ENCODE measurements around the gene FPR2. TPM values are rescaled to one million over a fixed set of nuclear protein-coding genes. Genes with fewer than 3 reads are reported as not detected.

FPR2 gene
- total and polyA plus RNA-seq, 2 of the 13 experiments (the other 11 are each of a cell fraction or from before 2014, with no cell fraction given): not detected

DNA sequence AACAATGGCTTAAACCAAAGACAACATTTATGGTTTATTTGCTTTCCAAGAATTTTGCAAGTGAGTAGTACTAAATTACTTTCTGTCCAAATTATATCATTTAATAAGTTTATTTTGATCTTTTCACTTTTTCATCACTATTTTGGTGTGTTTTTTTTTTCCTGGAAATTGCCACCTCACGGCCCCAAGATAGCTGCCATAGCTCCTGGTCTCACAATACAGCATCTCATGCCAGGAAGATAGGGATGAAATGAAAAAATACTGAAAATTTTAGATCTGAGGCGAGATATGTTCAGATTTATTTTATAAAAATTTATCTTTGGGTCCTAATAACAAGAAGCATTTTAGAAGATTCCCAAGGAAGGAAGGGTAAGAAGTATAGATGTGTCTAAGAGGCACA is 27.0 kb downstream of the FPR2 start (continued):
- TF ChIP-seq, protein P1, sequence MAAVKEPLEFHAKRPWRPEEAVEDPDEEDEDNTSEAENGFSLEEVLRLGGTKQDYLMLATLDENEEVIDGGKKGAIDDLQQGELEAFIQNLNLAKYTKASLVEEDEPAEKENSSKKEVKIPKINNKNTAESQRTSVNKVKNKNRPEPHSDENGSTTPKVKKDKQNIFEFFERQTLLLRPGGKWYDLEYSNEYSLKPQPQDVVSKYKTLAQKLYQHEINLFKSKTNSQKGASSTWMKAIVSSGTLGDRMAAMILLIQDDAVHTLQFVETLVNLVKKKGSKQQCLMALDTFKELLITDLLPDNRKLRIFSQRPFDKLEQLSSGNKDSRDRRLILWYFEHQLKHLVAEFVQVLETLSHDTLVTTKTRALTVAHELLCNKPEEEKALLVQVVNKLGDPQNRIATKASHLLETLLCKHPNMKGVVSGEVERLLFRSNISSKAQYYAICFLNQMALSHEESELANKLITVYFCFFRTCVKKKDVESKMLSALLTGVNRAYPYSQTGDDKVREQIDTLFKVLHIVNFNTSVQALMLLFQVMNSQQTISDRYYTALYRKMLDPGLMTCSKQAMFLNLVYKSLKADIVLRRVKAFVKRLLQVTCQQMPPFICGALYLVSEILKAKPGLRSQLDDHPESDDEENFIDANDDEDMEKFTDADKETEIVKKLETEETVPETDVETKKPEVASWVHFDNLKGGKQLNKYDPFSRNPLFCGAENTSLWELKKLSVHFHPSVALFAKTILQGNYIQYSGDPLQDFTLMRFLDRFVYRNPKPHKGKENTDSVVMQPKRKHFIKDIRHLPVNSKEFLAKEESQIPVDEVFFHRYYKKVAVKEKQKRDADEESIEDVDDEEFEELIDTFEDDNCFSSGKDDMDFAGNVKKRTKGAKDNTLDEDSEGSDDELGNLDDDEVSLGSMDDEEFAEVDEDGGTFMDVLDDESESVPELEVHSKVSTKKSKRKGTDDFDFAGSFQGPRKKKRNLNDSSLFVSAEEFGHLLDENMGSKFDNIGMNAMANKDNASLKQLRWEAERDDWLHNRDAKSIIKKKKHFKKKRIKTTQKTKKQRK (IDR thresholded peaks at IDR 0.05; ENCODE audit: low read length): no peak
- TF ChIP-seq, protein P2, sequence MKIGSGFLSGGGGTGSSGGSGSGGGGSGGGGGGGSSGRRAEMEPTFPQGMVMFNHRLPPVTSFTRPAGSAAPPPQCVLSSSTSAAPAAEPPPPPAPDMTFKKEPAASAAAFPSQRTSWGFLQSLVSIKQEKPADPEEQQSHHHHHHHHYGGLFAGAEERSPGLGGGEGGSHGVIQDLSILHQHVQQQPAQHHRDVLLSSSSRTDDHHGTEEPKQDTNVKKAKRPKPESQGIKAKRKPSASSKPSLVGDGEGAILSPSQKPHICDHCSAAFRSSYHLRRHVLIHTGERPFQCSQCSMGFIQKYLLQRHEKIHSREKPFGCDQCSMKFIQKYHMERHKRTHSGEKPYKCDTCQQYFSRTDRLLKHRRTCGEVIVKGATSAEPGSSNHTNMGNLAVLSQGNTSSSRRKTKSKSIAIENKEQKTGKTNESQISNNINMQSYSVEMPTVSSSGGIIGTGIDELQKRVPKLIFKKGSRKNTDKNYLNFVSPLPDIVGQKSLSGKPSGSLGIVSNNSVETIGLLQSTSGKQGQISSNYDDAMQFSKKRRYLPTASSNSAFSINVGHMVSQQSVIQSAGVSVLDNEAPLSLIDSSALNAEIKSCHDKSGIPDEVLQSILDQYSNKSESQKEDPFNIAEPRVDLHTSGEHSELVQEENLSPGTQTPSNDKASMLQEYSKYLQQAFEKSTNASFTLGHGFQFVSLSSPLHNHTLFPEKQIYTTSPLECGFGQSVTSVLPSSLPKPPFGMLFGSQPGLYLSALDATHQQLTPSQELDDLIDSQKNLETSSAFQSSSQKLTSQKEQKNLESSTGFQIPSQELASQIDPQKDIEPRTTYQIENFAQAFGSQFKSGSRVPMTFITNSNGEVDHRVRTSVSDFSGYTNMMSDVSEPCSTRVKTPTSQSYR (CRISPR knock-in tag; IDR thresholded peaks at IDR 0.05; ENCODE audit: borderline replicate concordance): no peak

DNA sequence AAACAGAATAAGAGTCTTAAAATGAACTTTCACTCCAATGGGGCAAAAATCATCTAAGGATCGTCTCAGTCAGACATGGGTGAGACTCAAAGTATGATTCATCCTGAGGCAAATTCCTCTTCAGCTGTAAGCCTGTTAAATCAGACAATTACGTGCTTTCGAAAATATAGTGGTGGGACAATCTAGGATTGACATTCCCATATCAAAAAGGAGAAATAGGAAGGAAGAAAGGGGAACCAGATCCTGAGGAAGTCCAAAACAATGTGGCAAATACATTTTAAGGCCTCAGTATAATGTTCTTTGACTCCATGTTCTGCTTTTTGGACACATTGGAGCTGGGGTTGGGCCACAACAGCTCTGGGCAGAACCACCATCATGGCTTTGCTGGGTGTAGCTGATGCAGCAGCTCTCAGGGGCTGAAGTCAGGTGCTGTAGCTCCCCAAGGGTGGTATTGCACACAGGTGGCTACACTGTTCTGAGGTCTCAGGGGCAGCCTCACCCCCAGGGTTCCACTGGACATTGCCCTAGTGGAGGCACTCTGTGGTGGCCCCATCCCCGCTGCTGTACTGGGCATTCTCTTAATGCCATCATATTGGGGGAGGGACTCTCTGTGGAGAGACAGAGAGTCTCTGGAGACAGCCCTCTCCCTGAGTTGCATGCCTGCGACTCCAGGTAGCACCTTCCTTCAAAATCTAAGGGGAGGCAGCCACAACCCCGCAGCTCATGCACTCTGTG is 28.2 kb downstream of the FPR2 start:
- in situ Hi-C loops (cut with HindIII; ENCODE audit: extremely low pct_ligation_motif_present, low pct_unique_long_range_greater_than_20kb) (no loop called here), intact Hi-C loops (cut with micrococcal nuclease; ENCODE audit: unreplicated experiment) (no loop called here)
- no peak for ATAC-seq
- Histone ChIP-seq H3K27me3 (ENCODE audit: control insufficient read depth in 1 of 2, insufficient read depth in 2 of 2, low read length in 2 of 2) (no peaks in the 10 kb centered on the region), H3K9me3 (ENCODE audit: low read length) (peaks cover 3% of the 10 kb centered on the region; the same call in 1 of the 2 replicates), H2AFZ (ENCODE audit: low read length) (no peak overlapping the region), H3K9ac (ENCODE audit: insufficient read depth, low read depth, low read length) (no peak overlapping the region), H3K4me2 (ENCODE audit: low read depth, low read length) (no peak overlapping the region), H3K36me3 (replicated peaks in 1 of 2; ENCODE audit: control insufficient read depth in 1 of 2, insufficient read depth in 2 of 2, low read length in 2 of 2) (no peaks in the 10 kb centered on the region), H3K4me3 (replicated peaks in 1 of 3; ENCODE audit: insufficient read depth in 1 of 3, low read depth in 2 of 3, low read length in 3 of 3) (no peak overlapping the region), H3K79me2 (ENCODE audit: insufficient read depth, low read length) (no peaks in the 10 kb centered on the region), H3K27ac (ENCODE audit: extremely low read length, insufficient read depth, low read length) (no peak overlapping the region), H4K20me1 (ENCODE audit: insufficient read depth, low read length) (no peaks in the 10 kb centered on the region), H3K4me1 (ENCODE audit: insufficient read depth, low read length) (no peaks in the 10 kb centered on the region)
- 0% methylated on average over 4 of the region's 6 CpGs for WGBS (ENCODE audit: low lambda C conversion rate)
- POLR2A ChIA-PET: no interaction called here
- DNase-seq (ENCODE audit: low spot score): no peak
- no TSS peak for BruUV-seq (replicated peaks)
- no peak for TF ChIP-seq ZNF12 (CRISPR knock-in tag; IDR thresholded peaks at IDR 0.05)
- TF ChIP-seq CBFB (CRISPR knock-in tag; IDR thresholded peaks at IDR 0.05): no peak
- TF ChIP-seq, protein P3, sequence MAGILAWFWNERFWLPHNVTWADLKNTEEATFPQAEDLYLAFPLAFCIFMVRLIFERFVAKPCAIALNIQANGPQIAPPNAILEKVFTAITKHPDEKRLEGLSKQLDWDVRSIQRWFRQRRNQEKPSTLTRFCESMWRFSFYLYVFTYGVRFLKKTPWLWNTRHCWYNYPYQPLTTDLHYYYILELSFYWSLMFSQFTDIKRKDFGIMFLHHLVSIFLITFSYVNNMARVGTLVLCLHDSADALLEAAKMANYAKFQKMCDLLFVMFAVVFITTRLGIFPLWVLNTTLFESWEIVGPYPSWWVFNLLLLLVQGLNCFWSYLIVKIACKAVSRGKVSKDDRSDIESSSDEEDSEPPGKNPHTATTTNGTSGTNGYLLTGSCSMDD (CRISPR knock-in tag; IDR thresholded peaks at IDR 0.05): no peak
- TF ChIP-seq ZSCAN20 (CRISPR knock-in tag; IDR thresholded peaks at IDR 0.05; ENCODE audit: borderline replicate concordance): no peak
- no peak for TF ChIP-seq ZNF841 (CRISPR knock-in tag; IDR thresholded peaks at IDR 0.05; ENCODE audit: borderline replicate concordance)
- no peak for TF ChIP-seq HES4 (CRISPR knock-in tag; IDR thresholded peaks at IDR 0.05; ENCODE audit: borderline replicate concordance)
- no peak for TF ChIP-seq ZNF563 (CRISPR knock-in tag; IDR thresholded peaks at IDR 0.05)
- CTCF ChIA-PET (ENCODE audit: low intra/inter-chr PET ratio, low total read pairs): no interaction called here
- FAIRE-seq: no peak

Data from HepG2 (cell line).